BE2C (cell line): ENCODE data around the gene KANSL3.

Source experiments
- DNase-seq: peaks from one replicate; pipeline ENCODE4 v3.0.0-alpha.2; 2020
- H3K27me3 ChIP-seq: fragments of 250-450 bp; sonication (Bioruptor Pico); 2 replicates; pipeline ENCODE4 v1.5.1; 2020; ENCODE audit warnings: mild to moderate bottlenecking
- H3K36me3 ChIP-seq: fragments of 250-450 bp; sonication (Bioruptor Pico); 2 replicates; pipeline ENCODE4 v1.5.1; 2020; ENCODE audit warnings: mild to moderate bottlenecking
- H3K4me1 ChIP-seq: fragments of 250-450 bp; sonication (Bioruptor Pico); 2 replicates; pipeline ENCODE4 v1.5.1; 2020
- H3K4me3 ChIP-seq: 2 replicates; pipeline ENCODE4 v1.5.1; 2011; ENCODE audit warnings: low read depth, low read length
- H3K9me3 ChIP-seq: fragments of 250-450 bp; sonication (Bioruptor Pico); 2 replicates; pipeline ENCODE4 v1.5.1; 2020
- CTCF ChIP-seq: IDR thresholded peaks from 2 replicates; pipeline ENCODE4 v1.5.1; 2012; ENCODE audit warnings: mild to moderate bottlenecking, low read depth, low read length

KANSL3 gene

GRCh38 chr2:96591494-96591893, 46.6 kb downstream of the KANSL3 start:
- H3K9me3 ChIP-seq = no peaks in the 10 kb centered on the region
- H3K4me3 ChIP-seq = no peak overlapping the region
- H3K27me3 ChIP-seq = no peaks in the 10 kb centered on the region
- no peak for DNase-seq
- no peak for TF ChIP-seq CTCF
- no peaks in the 10 kb centered on the region for H3K4me1 ChIP-seq
- peaks cover 2% of the 10 kb centered on the region; the same call in 1 of the 2 replicates for H3K36me3 ChIP-seq

GRCh38 chr2:96591054-96591453, 47.1 kb downstream of the KANSL3 start:
- Histone ChIP-seq H3K27me3 (no peaks in the 10 kb centered on the region), H3K36me3 (peaks cover 2% of the 10 kb centered on the region; the same call in 1 of the 2 replicates), H3K4me1 (no peaks in the 10 kb centered on the region), H3K9me3 (no peaks in the 10 kb centered on the region), H3K4me3 (no peak overlapping the region)
- no peak for TF ChIP-seq CTCF
- DNase-seq = no peak

GRCh38 chr2:96587843-96588242, 50.3 kb downstream of the KANSL3 start:
- no peaks in the 10 kb centered on the region for H3K4me1 ChIP-seq
- H3K27me3 ChIP-seq = no peaks in the 10 kb centered on the region
- DNase-seq = no peak
- no peak for TF ChIP-seq CTCF
- H3K36me3 ChIP-seq = no peaks in the 10 kb centered on the region
- no peak overlapping the region for H3K4me3 ChIP-seq
- no peaks in the 10 kb centered on the region for H3K9me3 ChIP-seq

GRCh38 chr2:96584017-96584416, 54.1 kb downstream of the KANSL3 start:
- Histone ChIP-seq H3K9me3 (no peaks in the 10 kb centered on the region), H3K4me1 (no peaks in the 10 kb centered on the region), H3K36me3 (no peaks in the 10 kb centered on the region), H3K4me3 (no peak overlapping the region), H3K27me3 (no peaks in the 10 kb centered on the region)
- DNase-seq = no peak
- TF ChIP-seq CTCF = no peak

GRCh38 chr2:96580771-96581170, 57.3 kb downstream of the KANSL3 start:
- Histone ChIP-seq H3K4me1 (no peaks in the 10 kb centered on the region), H3K9me3 (no peaks in the 10 kb centered on the region), H3K36me3 (no peaks in the 10 kb centered on the region), H3K27me3 (no peaks in the 10 kb centered on the region), H3K4me3 (no peak overlapping the region)
- no peak for TF ChIP-seq CTCF
- DNase-seq = no peak

GRCh38 chr2:96579422-96579821, 58.7 kb downstream of the KANSL3 start:
- H3K9me3 ChIP-seq = no peaks in the 10 kb centered on the region

More at GRCh38 chr2:96579422-96579821, 58.7 kb downstream of the KANSL3 start:
- H3K36me3 ChIP-seq = no peaks in the 10 kb centered on the region
- no peaks in the 10 kb centered on the region for H3K4me1 ChIP-seq
- H3K4me3 ChIP-seq = no peak overlapping the region
- H3K27me3 ChIP-seq = no peaks in the 10 kb centered on the region
- DNase-seq = no peak
- no peak for TF ChIP-seq CTCF
